IgD-negative memory B cell (primary cell): Measurements from ENCODE around the gene WDR45B. TPM values are rescaled to one million over a fixed set of nuclear protein-coding genes. Genes with fewer than 3 reads are reported as not detected.
A peak's percentile ranks its signal among the peaks of the same experiment; 100 is the strongest.

Experiments
- H3K27ac Mint-ChIP-seq, 3 donors: one replicate each; pipeline ENCODE4 v1.8.0; 2020 to 2022; ENCODE audit warnings: mild to moderate bottlenecking in 3 of 3, mixed read lengths in 3 of 3, moderate library complexity in 1 of 3
- H3K27me3 Mint-ChIP-seq: one replicate; pipeline ENCODE4 v1.8.0; 2021; ENCODE audit warnings: mixed read lengths
- H3K36me3 Mint-ChIP-seq: one replicate; pipeline ENCODE4 v1.8.0; 2020; ENCODE audit warnings: mild to moderate bottlenecking, mixed read lengths
- H3K4me1 Mint-ChIP-seq, 3 donors: one replicate each; pipeline ENCODE4 v1.8.0; 2020 to 2022; ENCODE audit warnings: mixed read lengths in 3 of 3, mild to moderate bottlenecking in 1 of 3
- H3K4me3 Mint-ChIP-seq, 4 donors: one replicate each; pipeline ENCODE4 v1.8.0; 2020 to 2022; ENCODE audit warnings: mild to moderate bottlenecking in 4 of 4, mixed read lengths in 4 of 4, moderate library complexity in 3 of 4
- H3K9me3 Mint-ChIP-seq, 3 donors: one replicate each; pipeline ENCODE4 v1.8.0; 2020 to 2021; ENCODE audit warnings: mixed read lengths in 3 of 3, mild to moderate bottlenecking in 1 of 3
- polyA plus RNA-seq: library from polyadenylated mRNA; unstranded; fragments of 300-500 nt; fragmentation: Illumina TruSeq; gene quantifications from one replicate; pipeline ENCODE4 v1.2.3, GENCODE V29; 2021

WDR45B gene
- polyA plus RNA-seq, 1 donor from 2014 or later: 32.1 TPM

- Mint-ChIP-seq H3K36me3 (no peaks in the 10 kb centered on the region), H3K27ac (no peak overlapping the region)
Observed at GRCh38 chr17:82598256-82599119, 49.8 kb downstream of the WDR45B start.

DNA sequence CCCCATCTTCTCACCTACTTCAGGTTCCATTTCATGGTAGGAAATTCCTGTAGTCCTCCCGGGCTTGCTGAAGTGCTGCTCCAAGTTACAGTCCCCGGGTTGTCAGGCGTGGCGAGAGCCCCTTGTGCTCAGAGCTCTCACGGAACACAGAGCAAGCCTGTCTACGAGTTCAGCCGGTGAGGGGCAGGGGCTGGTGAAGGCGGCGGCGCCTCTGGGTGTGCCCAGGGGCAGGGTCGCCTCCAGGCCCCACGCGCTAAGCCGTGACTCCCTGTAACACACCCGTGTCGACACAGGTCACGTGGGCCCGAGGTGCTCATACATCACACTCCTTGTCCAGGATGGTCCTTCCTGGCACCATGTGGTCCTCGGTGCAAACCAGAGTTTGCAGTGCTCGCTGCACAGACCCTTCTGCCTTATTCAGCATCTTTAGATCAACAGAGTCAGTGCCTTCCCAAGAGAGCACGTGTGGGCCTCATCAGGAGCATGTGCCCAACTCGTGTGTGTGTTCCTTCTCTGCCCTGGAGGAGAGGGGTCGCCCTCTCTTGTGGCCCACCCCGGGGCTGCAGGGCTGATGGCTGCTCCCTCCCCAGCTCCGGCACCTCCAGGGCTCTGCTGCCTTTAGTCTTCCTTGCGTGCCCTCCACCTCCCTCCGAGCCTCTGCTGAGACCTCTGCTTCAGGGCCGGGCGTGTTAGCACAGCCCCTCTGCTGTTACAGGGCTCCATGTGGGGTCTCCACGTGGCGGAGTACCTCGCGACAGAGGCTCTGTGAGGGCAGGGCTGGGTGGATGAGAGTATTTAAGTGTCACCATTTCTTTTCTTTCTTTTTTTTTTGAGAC is 51.2 kb downstream of the WDR45B start:
- no peaks in the 10 kb centered on the region for H3K27me3 Mint-ChIP-seq
- H3K4me1 Mint-ChIP-seq: peaks cover 16 to 44% (median 38%) of the 10 kb centered on the region in 3 donors
- no peaks in the 10 kb centered on the region for H3K36me3 Mint-ChIP-seq
- H3K27ac Mint-ChIP-seq: no peak overlapping the region
- no peaks in the 10 kb centered on the region for H3K9me3 Mint-ChIP-seq
- H3K4me3 Mint-ChIP-seq: peak overlapping the region in 3 of 4 donors; percentile 9 to 79 (median 12)

More at GRCh38 chr17:82598256-82599119, 49.8 kb downstream of the WDR45B start:
- no peak overlapping the region for H3K4me3 Mint-ChIP-seq
- no peaks in the 10 kb centered on the region for H3K9me3 Mint-ChIP-seq
- H3K4me1 Mint-ChIP-seq: peaks cover 16 to 45% (median 36%) of the 10 kb centered on the region in 3 donors
- H3K27me3 Mint-ChIP-seq: no peaks in the 10 kb centered on the region

- Mint-ChIP-seq H3K27ac (no peak overlapping the region), H3K4me1 (peaks cover 16 to 44% (median 38%) of the 10 kb centered on the region in 3 donors), H3K27me3 (no peaks in the 10 kb centered on the region), H3K9me3 (no peaks in the 10 kb centered on the region), H3K4me3 (peak overlapping the region in 2 of 4 donors; percentile 47 to 79), H3K36me3 (no peaks in the 10 kb centered on the region)
Observed at GRCh38 chr17:82596296-82596695, 51.9 kb downstream of the WDR45B start.

DNA sequence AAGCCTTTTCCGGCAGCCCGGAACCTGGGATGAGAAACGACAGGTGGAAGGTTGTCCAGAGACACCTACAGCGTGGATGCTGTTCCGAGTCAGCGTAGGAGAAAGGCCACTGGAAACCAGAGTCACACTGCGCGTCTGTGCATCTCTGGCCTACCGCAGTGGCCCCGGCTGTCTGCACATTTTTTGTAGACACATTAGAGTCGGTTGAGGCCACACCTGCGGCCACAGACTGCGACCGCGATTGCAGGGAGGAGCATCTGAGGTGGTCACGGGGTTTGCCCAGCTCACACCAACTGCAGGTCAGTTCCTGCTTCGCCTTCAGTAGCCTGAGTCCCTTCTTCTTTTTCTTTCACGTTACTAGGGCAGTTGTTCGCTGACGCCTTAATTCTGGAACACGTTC is 52.4 kb downstream of the WDR45B start:
- Mint-ChIP-seq H3K4me1 (peaks cover 16 to 41% (median 36%) of the 10 kb centered on the region in 3 donors), H3K27me3 (no peaks in the 10 kb centered on the region), H3K9me3 (no peaks in the 10 kb centered on the region), H3K27ac (no peak overlapping the region), H3K36me3 (no peaks in the 10 kb centered on the region), H3K4me3 (peak overlapping the region in 2 of 4 donors; percentile 46 to 47)

- peaks cover 12 to 31% (median 29%) of the 10 kb centered on the region in 3 donors for H3K4me1 Mint-ChIP-seq
- H3K36me3 Mint-ChIP-seq: no peaks in the 10 kb centered on the region
- peak overlapping the region in 1 of 3 donors; percentile 28 for H3K27ac Mint-ChIP-seq
Observed at GRCh38 chr17:82594571-82594970, 53.7 kb downstream of the WDR45B start.

DNA sequence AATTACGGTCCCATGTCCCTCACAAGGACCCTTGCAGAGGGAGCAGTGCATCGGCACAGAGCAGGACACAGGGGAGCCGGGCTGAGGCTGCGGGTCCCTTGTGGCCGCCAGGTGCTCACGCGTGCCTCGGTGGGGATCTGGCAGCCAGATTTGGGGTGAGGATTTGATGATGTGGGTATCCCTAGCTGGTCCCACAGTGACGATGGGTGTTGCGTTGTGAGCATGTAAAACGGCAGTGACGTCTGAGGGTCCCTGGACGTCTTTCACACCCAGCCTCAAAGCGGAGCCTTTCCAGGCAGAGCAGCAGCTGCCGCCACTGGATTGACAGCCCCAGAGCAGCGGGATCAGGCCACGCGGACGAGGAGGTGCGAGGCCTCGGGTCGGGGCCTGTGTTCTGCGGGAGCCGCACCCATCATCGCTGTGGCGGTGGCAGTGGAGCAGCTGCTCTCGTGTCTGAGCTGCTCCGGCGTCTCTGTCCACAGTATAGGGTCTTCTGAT is 54.6 kb downstream of the WDR45B start:
- peak overlapping the region; percentile 25 to 94 (median 82) for H3K4me3 Mint-ChIP-seq
- peaks cover 12 to 25% (median 24%) of the 10 kb centered on the region in 3 donors for H3K4me1 Mint-ChIP-seq
- peak overlapping the region in 2 of 3 donors; percentile 88 for H3K27ac Mint-ChIP-seq
- H3K27me3 Mint-ChIP-seq: no peaks in the 10 kb centered on the region
- no peaks in the 10 kb centered on the region for H3K9me3 Mint-ChIP-seq
- H3K36me3 Mint-ChIP-seq: no peaks in the 10 kb centered on the region

More at GRCh38 chr17:82594571-82594970, 53.7 kb downstream of the WDR45B start:
- no peaks in the 10 kb centered on the region for H3K27me3 Mint-ChIP-seq
- H3K9me3 Mint-ChIP-seq: no peaks in the 10 kb centered on the region
- peak overlapping the region in 2 of 4 donors; percentile 40 to 70 for H3K4me3 Mint-ChIP-seq

DNA sequence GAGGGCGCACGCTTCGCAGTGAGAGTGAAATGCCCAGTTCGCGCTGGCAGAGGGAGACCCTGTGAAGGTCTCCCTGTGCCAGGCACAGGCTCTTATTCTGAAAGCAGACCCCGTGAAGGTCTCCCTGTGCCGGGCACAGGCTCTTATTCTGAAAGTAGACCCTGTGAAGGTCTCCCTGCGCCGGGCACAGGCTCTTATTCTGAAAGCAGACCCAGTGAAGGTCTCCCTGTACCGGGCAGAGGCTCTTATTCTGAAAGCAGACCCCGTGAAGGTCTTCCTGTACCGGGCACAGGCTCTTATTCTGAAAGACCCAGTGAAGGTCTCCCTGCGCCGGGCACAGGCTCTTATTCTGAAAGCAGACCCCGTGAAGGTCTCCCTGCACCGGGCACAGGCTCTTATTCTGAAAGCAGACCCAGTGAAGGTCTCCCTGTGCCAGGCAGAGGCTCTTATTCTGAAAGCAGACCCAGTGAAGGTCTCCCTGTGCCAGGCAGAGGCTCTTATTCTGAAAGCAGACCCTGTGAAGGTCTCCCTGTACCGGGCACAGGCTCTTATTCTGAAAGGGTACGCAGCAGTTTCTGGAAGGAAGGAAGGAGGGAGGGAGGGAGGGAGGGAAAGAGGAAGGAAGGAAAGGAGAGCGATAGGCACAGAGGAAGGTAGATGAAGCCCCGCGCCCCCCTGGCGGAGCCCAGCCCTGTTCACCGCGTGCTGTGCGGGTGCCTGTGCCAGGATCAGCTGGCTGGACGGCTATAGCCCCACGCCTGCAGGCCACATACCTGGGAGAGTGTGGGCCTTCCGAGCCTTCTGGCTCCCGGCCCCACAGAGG is 55.3 kb downstream of the WDR45B start:
- H3K36me3 Mint-ChIP-seq: no peaks in the 10 kb centered on the region
- peaks cover 12 to 24% (median 24%) of the 10 kb centered on the region in 3 donors for H3K4me1 Mint-ChIP-seq
- H3K27ac Mint-ChIP-seq: peak overlapping the region; percentile 88 to 96 (median 88)
- H3K4me3 Mint-ChIP-seq: peak overlapping the region; percentile 58 to 94 (median 82)
- no peaks in the 10 kb centered on the region for H3K9me3 Mint-ChIP-seq
- no peaks in the 10 kb centered on the region for H3K27me3 Mint-ChIP-seq

DNA sequence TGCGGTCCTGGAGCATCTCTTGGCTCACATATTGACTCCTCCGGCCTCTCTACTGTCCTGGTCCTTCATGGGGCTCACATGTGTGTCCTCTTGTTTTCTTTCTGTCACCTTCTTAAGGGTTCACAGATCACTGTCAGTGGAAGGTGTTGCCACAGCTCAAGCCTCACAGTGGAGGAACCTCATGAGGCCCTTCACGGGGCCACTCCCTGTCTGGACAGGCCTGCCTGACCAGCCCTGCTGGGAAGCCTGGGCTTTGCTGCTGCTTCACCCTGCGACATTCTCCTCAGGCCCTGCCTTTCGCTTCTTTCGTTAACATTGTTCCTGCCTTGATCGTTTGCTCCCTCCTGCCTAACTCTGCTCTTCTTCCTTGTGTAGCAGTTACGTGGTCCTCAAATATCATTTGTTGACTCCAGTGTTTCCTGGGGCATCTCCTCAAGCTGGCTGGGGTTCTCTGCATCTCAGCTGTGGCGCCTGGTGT is 55.9 kb downstream of the WDR45B start:
- Mint-ChIP-seq H3K4me3 (peak overlapping the region in 2 of 4 donors; percentile 58 to 94), H3K27ac (peak overlapping the region; percentile 88 to 96 (median 88)), H3K9me3 (no peaks in the 10 kb centered on the region), H3K4me1 (peaks cover 12 to 24% (median 23%) of the 10 kb centered on the region in 3 donors), H3K27me3 (no peaks in the 10 kb centered on the region), H3K36me3 (no peaks in the 10 kb centered on the region)

GRCh38 chr17:82590881-82591539 is 57.2 kb downstream of the WDR45B start:
- H3K9me3 Mint-ChIP-seq: no peaks in the 10 kb centered on the region
- no peaks in the 10 kb centered on the region for H3K27me3 Mint-ChIP-seq
- peak overlapping the region in 2 of 3 donors; percentile 88 to 96 for H3K27ac Mint-ChIP-seq
- no peak overlapping the region for H3K4me3 Mint-ChIP-seq
- peaks cover 19 to 25% (median 24%) of the 10 kb centered on the region in 3 donors for H3K4me1 Mint-ChIP-seq
- H3K36me3 Mint-ChIP-seq: peaks cover 3% of the 10 kb centered on the region

DNA sequence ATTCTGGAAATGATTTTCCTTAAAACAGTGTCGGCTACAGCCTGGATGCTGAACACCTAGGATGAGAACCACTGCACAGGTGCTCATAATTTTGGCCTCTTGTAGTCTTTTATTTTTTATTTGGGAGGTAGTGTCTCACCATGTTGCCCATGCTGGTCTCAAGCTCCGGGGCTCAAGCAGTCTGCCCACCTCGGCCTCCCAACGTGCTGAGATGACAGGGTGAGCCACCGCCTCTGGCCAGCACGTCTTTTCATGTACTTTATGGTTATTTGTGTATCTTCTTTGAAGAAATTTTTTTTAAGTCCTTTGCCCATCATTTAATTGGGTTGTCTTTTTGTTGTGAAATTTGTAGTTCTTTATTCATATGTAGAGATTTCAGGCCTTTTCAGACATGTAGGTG is 58.0 kb downstream of the WDR45B start:
- H3K27me3 Mint-ChIP-seq: no peaks in the 10 kb centered on the region
- H3K9me3 Mint-ChIP-seq: no peaks in the 10 kb centered on the region
- H3K4me3 Mint-ChIP-seq: no peak overlapping the region
- H3K36me3 Mint-ChIP-seq: peaks cover 3% of the 10 kb centered on the region
- peaks cover 19 to 23% (median 21%) of the 10 kb centered on the region in 3 donors for H3K4me1 Mint-ChIP-seq
- H3K27ac Mint-ChIP-seq: peak overlapping the region; percentile 41 to 72 (median 59)

DNA sequence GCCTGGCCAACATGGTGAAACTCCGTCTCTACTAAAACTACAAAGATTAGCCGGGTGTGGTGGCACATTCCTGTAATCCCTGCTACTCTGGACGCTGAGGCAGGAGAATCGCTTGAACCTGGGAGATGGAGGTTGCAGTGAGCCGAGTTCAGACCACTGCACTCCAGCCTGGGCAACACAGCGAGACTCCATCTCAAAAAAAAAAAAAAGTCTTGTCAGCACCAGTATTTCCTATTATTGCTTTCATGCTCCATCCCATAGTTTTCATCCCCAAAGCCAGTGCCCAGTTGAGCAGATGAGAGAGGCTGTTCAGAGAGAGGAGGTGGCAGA is 58.4 kb downstream of the WDR45B start:
- H3K4me1 Mint-ChIP-seq: peaks cover 19 to 21% (median 19%) of the 10 kb centered on the region in 3 donors
- H3K4me3 Mint-ChIP-seq: no peak overlapping the region
- H3K27me3 Mint-ChIP-seq: no peaks in the 10 kb centered on the region
- H3K27ac Mint-ChIP-seq: no peak overlapping the region
- peaks cover 3% of the 10 kb centered on the region for H3K36me3 Mint-ChIP-seq
- no peaks in the 10 kb centered on the region for H3K9me3 Mint-ChIP-seq

DNA sequence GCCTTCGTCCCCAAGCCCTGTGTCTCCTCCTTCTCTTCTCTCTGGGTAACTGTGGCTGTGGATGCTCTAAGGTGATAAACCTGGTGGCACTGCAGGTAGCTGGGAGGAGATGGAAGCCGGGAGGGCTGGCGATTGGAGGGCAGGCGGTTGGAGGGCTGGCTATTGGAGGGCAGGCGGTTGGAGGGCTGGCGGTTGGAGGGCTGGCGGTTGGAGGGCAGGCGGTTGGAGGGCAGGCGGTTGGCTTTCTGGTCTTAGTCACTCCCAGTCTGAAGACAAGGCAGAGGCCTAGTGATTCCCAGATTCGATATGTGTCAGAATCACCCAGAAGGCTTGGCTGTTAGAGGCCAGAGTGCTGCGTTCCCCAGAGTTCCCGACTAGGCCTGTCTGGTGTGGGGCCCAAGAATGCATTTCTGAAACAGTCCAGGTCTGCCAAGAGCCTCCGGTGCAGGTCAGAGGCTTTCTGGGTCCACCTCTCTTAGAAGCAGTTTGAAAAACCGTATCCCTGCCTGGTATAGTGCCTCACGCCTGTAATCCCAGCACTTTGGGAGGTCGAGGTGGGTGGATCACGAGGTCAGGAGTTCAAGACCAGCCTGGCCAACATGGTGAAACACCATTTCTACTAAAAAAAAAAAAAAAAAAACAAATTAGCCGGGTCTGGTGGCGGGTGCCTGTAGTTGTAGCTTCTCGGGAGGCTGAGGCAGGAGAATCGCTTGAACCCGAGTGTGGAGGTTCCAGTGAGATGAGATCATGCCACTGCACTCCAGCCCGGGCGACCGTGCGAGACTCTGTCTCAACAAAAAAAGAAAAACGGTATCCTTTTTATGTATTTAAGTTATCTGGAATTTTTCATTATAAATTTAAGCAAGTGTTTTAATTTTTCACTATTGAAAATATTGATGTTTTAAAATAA is 59.7 kb downstream of the WDR45B start:
- H3K4me1 Mint-ChIP-seq: peaks cover 11 to 19% (median 14%) of the 10 kb centered on the region in 3 donors
- no peak overlapping the region for H3K4me3 Mint-ChIP-seq
- no peaks in the 10 kb centered on the region for H3K27me3 Mint-ChIP-seq
- H3K9me3 Mint-ChIP-seq: no peaks in the 10 kb centered on the region
- peaks cover 3% of the 10 kb centered on the region for H3K36me3 Mint-ChIP-seq
- H3K27ac Mint-ChIP-seq: peak overlapping the region in 1 of 3 donors; percentile 32
